B cell (primary cell): Measurements from ENCODE around the gene PERCC1. TPM values are rescaled to one million over a fixed set of nuclear protein-coding genes. Genes with fewer than 3 reads are reported as not detected.

Experiments used
- ATAC-seq: fragments of 200-7000 bp; cut with Tn5 transposase; one replicate; pipeline ENCODE4 v1.10.0; 2021; ENCODE audit warnings: low read depth, mild to moderate bottlenecking, moderate number of reproducible peaks, moderate library complexity
- CTCF ChIA-PET: fragments of 350-600 bp; sonication (Branson Sonifier 250); formaldehyde crosslinking; loops from one replicate; lab custom pipeline; 2021; ENCODE audit warnings: antibody characterized with exemption, inconsistent platforms; lab: Charles Lee
- POLR2A ChIA-PET: fragments of 350-600 bp; sonication (Branson Sonifier 250); formaldehyde crosslinking; loops from one replicate; lab custom pipeline; 2021; ENCODE audit warnings: antibody characterized with exemption; lab: Charles Lee
- DNase-seq: peaks from one replicate; pipeline ENCODE4 v3.0.0; 2013
- H2AFZ ChIP-seq: 2 replicates; pipeline ENCODE4 v1.6.1; 2012; ENCODE audit warnings: mild to moderate bottlenecking, low read depth, low read length; ENCODE audit not compliant: insufficient read depth, poor library complexity, severe bottlenecking
- H3K27ac ChIP-seq, 2 donors: 1 replicate in 1 of 2; 2 replicates in 1 of 2; pipeline ENCODE4 v1.5.1; 2012 to 2013; ENCODE audit warnings: low read length in 2 of 2, mild to moderate bottlenecking in 2 of 2, moderate library complexity in 1 of 2
- H3K27me3 ChIP-seq, 4 experiments: fragments of 200-600 bp in 1 of 4; sonication (generic) in 1 of 4; replicated peaks in 1 of 4; 1 replicate in 2 of 4; 2 replicates in 2 of 4; pipeline versions ENCODE4 v1.6.1 to v1.7.0; 2013 to 2016; ENCODE audit warnings: low read length in 3 of 4, mild to moderate bottlenecking in 2 of 4, mixed read lengths in 1 of 4, moderate library complexity in 1 of 4; ENCODE audit not compliant: insufficient read depth in 4 of 4, control insufficient read depth in 3 of 4; ENCODE audit errors: control extremely low read depth in 1 of 4
- H3K36me3 ChIP-seq, 2 experiments: replicated peaks in 1 of 2; 1 replicate in 1 of 2; 2 replicates in 1 of 2; pipeline versions ENCODE4 v1.6.1 to v1.7.1; 2013; ENCODE audit warnings: low read length in 1 of 2; ENCODE audit not compliant: insufficient read depth in 2 of 2, control insufficient read depth in 1 of 2; ENCODE audit errors: control extremely low read depth in 1 of 2, extremely low read depth in 1 of 2
- H3K4me1 ChIP-seq, 2 donors: fragments of 200-600 bp in 1 of 2; sonication (generic) in 1 of 2; 1 replicate in 1 of 2; 2 replicates in 1 of 2; pipeline versions ENCODE4 v1.5.1 to v1.6.1; 2013 to 2017; ENCODE audit warnings: low read length in 2 of 2; ENCODE audit not compliant: control insufficient read depth in 2 of 2, insufficient read depth in 2 of 2
- H3K4me2 ChIP-seq: replicated peaks from 2 replicates; pipeline ENCODE3; 2012; ENCODE audit warnings: mild to moderate bottlenecking, low read depth, low read length; ENCODE audit not compliant: poor library complexity, severe bottlenecking
- H3K4me3 ChIP-seq, 5 experiments: fragments of 200-600 bp in 1 of 5; sonication (generic) in 1 of 5; 1 replicate in 3 of 5; 2 replicates in 2 of 5; pipeline versions ENCODE4 v1.5.1 to v1.7.0; 2011 to 2016; ENCODE audit warnings: low read length in 4 of 5, mild to moderate bottlenecking in 4 of 5, low read depth in 2 of 5, control low read depth in 1 of 5, moderate library complexity in 1 of 5; ENCODE audit not compliant: insufficient read depth in 1 of 5; ENCODE audit errors: control extremely low read depth in 1 of 5, extremely low read depth in 1 of 5
- H3K79me2 ChIP-seq: fragments of 200-600 bp; sonication (generic); one replicate; pipeline ENCODE4 v1.6.0; 2016; ENCODE audit warnings: low read length; ENCODE audit not compliant: control insufficient read depth, insufficient read depth
- H3K9ac ChIP-seq: fragments of 200-600 bp; sonication (generic); 2 replicates; pipeline ENCODE4 v1.6.1; 2017; ENCODE audit warnings: mild to moderate bottlenecking, low read length, moderate library complexity
- H3K9me3 ChIP-seq, 3 donors: one replicate each; pipeline versions ENCODE4 v1.6.1 to v1.7.1; 2013; ENCODE audit warnings: low read length in 2 of 3; ENCODE audit not compliant: control insufficient read depth in 2 of 3, insufficient read depth in 1 of 3; ENCODE audit errors: control extremely low read depth in 1 of 3
- H4K20me1 ChIP-seq: 2 replicates; pipeline ENCODE4 v1.6.0; 2012; ENCODE audit warnings: mild to moderate bottlenecking, low read length; ENCODE audit not compliant: insufficient read depth, control insufficient read depth, poor library complexity, severe bottlenecking
- H3K27ac Mint-ChIP-seq: one replicate; pipeline ENCODE4 v1.8.0; 2021; ENCODE audit warnings: mixed read lengths
- H3K27me3 Mint-ChIP-seq: one replicate; pipeline ENCODE4 v1.8.0; 2021; ENCODE audit warnings: mixed read lengths
- H3K4me1 Mint-ChIP-seq: one replicate; pipeline ENCODE4 v1.8.0; 2021; ENCODE audit warnings: mixed read lengths
- H3K4me3 Mint-ChIP-seq: one replicate; pipeline ENCODE4 v1.8.0; 2021; ENCODE audit warnings: mixed read lengths
- H3K9me3 Mint-ChIP-seq: one replicate; pipeline ENCODE4 v1.8.0; 2022; ENCODE audit warnings: mixed read lengths; ENCODE audit not compliant: insufficient read depth
- CTCF ChIP-seq: fragments of 200-600 bp; IDR thresholded peaks from one replicate; pipeline ENCODE4 v1.8.0; 2022; ENCODE audit warnings: antibody characterized with exemption, mild to moderate bottlenecking
- EZH2 ChIP-seq: IDR thresholded peaks from 2 replicates; pipeline ENCODE4 v1.6.1; 2012; ENCODE audit warnings: borderline replicate concordance, low read depth, mild to moderate bottlenecking, moderate library complexity, low read length; ENCODE audit not compliant: insufficient read depth, poor library complexity, severe bottlenecking
- WGBS: methylation state at CpG from one replicate; pipeline ENCODE4 v1.1.5; 2013; ENCODE audit warnings: missing lambda C conversion rate; ENCODE audit not compliant: insufficient coverage; 5-methylcytosine and 5-hydroxymethylcytosine counted together
- intact Hi-C: fragments of 100-400 bp; cut with micrococcal nuclease; formaldehyde crosslinking; loops from one replicate; pipeline ENCODE4 v1.10.0; 2022
- polyA plus RNA-seq: library from polyadenylated mRNA; depleted of rRNA; stranded (reverse); fragments of >200 nt; gene quantifications from 2 replicates; pipeline ENCODE4 v1.2.3, GENCODE V29; 2012
- total RNA-seq, 2 donors: library from RNA; stranded (reverse); fragments of 120-200 nt in 1 of 2; gene quantifications; 1 replicate in 1 of 2; 2 replicates in 1 of 2; pipeline versions ENCODE4 v1.2.3 to v1.2.4, GENCODE V29; 2013 to 2022

Gene PERCC1
- total and polyA plus RNA-seq, 2 donors (not counting 1 experiment from before 2014, with no cell fraction given), result 0.46 to 0.64 TPM

- H3K27ac Mint-ChIP-seq, result peak overlapping the region; percentile 84
- DNase-seq (peak; percentile 97), ATAC-seq (peak; percentile 94)
- Histone ChIP-seq H3K4me3 (peak overlapping the region in 4 of 5 experiments; percentile 30 to 57 (median 52)), H3K9me3 (no peaks in the 10 kb centered on the region), H3K9ac (peak overlapping the region; percentile 64), H3K27ac (peak overlapping the region; percentile 56 to 60), H3K36me3 (peaks cover 0 to 48% of the 10 kb centered on the region in 2 experiments), H3K4me1 (peaks cover 14 to 21% of the 10 kb centered on the region in 2 donors), H4K20me1 (peaks cover 98% of the 10 kb centered on the region), H3K4me2 (peak overlapping the region; percentile 98), H2AFZ (peak overlapping the region; percentile 58), H3K27me3 (no peaks in the 10 kb centered on the region), H3K79me2 (peaks cover 99% of the 10 kb centered on the region)
- no peaks in the 10 kb centered on the region for H3K9me3 Mint-ChIP-seq
- no peak for TF ChIP-seq EZH2
- no peak for TF ChIP-seq CTCF
- peak overlapping the region; percentile 83 for H3K4me3 Mint-ChIP-seq
- CTCF ChIA-PET, result interaction anchor here (0.9 to 2.9 kb wide), 5 partner anchors 13 to 820 kb away, joined by 3 to 16 read pairs (median 3); partner anchors contain the start of genes NUBP2 and SPSB3
- H3K27me3 Mint-ChIP-seq, result no peaks in the 10 kb centered on the region
- peaks cover 25% of the 10 kb centered on the region for H3K4me1 Mint-ChIP-seq
- under 1% methylated on average over 40 of the region's 42 CpGs for WGBS
- POLR2A ChIA-PET, result interaction anchor here (0.9 to 1.2 kb wide), 4 partner anchors 12 to 72 kb away, joined by 3 to 6 read pairs (median 4); partner anchors contain the start of gene UQCC4
- intact Hi-C loops, result loop anchor here (10.0 kb wide), 1 partner anchor 54 kb away; the partner anchor contains the start of genes GNPTG and TSR3
Observed at GRCh38 chr16:1408171-1408837, 22.6 kb upstream of the PERCC1 start.

GRCh38 chr16:1412847-1413246, 18.0 kb upstream of the PERCC1 start:
- TF ChIP-seq CTCF, result no peak
- TF ChIP-seq EZH2, result no peak
- Histone ChIP-seq H4K20me1 (peaks cover 63% of the 10 kb centered on the region), H3K79me2 (peaks cover 75% of the 10 kb centered on the region), H3K9ac (no peak overlapping the region), H3K9me3 (no peaks in the 10 kb centered on the region), H3K27me3 (no peaks in the 10 kb centered on the region), H3K4me1 (peaks cover 12 to 29% of the 10 kb centered on the region in 2 donors), H3K36me3 (peaks cover 0 to 28% of the 10 kb centered on the region in 2 experiments), H3K4me2 (peak overlapping the region; percentile 3), H2AFZ (no peak overlapping the region), H3K27ac (no peak overlapping the region), H3K4me3 (no peak overlapping the region)
- ATAC-seq, result no peak
- H3K4me1 Mint-ChIP-seq, result peaks cover 25% of the 10 kb centered on the region
- H3K9me3 Mint-ChIP-seq, result no peaks in the 10 kb centered on the region
- ChIA-PET POLR2A (interaction anchor here (0.7 to 1.8 kb wide), 3 partner anchors 8 to 88 kb away, joined by 4 to 13 read pairs (median 7); partner anchors contain the start of gene UQCC4), CTCF (interaction anchor here (0.7 to 1.7 kb wide), 5 partner anchors 8 to 690 kb away, joined by 3 to 5 read pairs (median 4); partner anchors contain the start of gene UQCC4)
- WGBS, result 100% methylated on average over 2 of the region's 2 CpGs
- peak overlapping the region; percentile 7 for H3K4me3 Mint-ChIP-seq
- no peak for DNase-seq
- H3K27me3 Mint-ChIP-seq, result no peaks in the 10 kb centered on the region
- H3K27ac Mint-ChIP-seq, result no peak overlapping the region
- intact Hi-C loops, result loop anchor here (5.0 kb wide), 2 partner anchors 36 to 359 kb away; partner anchors contain the start of genes EME2, MRPS34 and NME3
